Activated CD4-positive, alpha-beta memory T cell treated with anti-CD3 and anti-CD28 coated beads, Interleukin-2, amount 10 ng/mL, durations not matched to agents 7 days and 5 days (primary cell): Measurements from ENCODE around the gene ERF. TPM values are rescaled to one million over a fixed set of nuclear protein-coding genes. Genes with fewer than 3 reads are reported as not detected.

ENCODE experiments used
- CTCF ChIA-PET: fragments of 350-600 bp; sonication (Branson Sonifier 250); formaldehyde crosslinking; loops from one replicate; lab custom pipeline; 2021; ENCODE audit warnings: antibody characterized with exemption, inconsistent platforms; lab: Charles Lee
- POLR2A ChIA-PET: fragments of 350-600 bp; sonication (Branson Sonifier 250); formaldehyde crosslinking; loops from one replicate; lab custom pipeline; 2021; ENCODE audit warnings: antibody characterized with exemption; lab: Charles Lee
- DNase-seq: peaks from one replicate; pipeline ENCODE4 v3.0.0-alpha.2; 2020
- H3K27ac Mint-ChIP-seq: one replicate; pipeline ENCODE4 v1.8.0; 2021; ENCODE audit warnings: mild to moderate bottlenecking, mixed read lengths
- H3K27me3 Mint-ChIP-seq: one replicate; pipeline ENCODE4 v1.8.0; 2021; ENCODE audit warnings: mixed read lengths
- H3K36me3 Mint-ChIP-seq: one replicate; pipeline ENCODE4 v1.8.0; 2021; ENCODE audit warnings: low read depth, mixed read lengths
- H3K4me1 Mint-ChIP-seq: one replicate; pipeline ENCODE4 v1.8.0; 2021; ENCODE audit warnings: mixed read lengths
- H3K4me3 Mint-ChIP-seq: one replicate; pipeline ENCODE4 v1.8.0; 2021; ENCODE audit warnings: mild to moderate bottlenecking, mixed read lengths
- H3K9me3 Mint-ChIP-seq: one replicate; pipeline ENCODE4 v1.8.0; 2021; ENCODE audit warnings: mixed read lengths
- total RNA-seq, 2 experiments: library from RNA; stranded (reverse); gene quantifications; one replicate each; pipeline ENCODE4 v1.2.3, GENCODE V29; 2021

The ERF gene
- total RNA-seq, 2 experiments from 2014 or later, result 46.9 to 52.6 TPM

DNA sequence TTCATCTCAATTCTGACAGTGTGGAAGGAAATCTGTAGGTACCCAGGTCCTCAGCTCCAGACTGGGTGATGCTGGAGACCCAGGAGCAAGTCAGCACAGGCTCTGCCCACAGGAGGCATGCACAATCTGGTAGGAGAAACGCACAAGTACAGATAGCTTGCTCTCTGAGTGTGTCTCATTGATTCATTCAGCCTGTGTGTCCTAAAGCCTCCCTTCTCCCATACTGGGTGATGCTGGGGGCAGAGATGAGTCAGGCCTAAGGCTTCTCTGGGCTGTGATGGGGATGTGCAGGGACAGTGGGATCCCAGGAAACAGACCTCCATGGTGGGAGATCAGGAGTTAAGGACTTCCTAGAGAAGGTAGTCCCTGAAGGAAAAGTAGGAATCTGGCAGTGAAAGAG lies 28.0 kb downstream of the ERF start:
- ChIA-PET POLR2A (interaction anchor here (1.6 to 2.1 kb wide), 2 partner anchors 10 to 15 kb away, joined by 4 to 6 read pairs; partner anchors contain the start of genes DEDD2 and GSK3A), CTCF (no interaction called here)
- no peaks in the 10 kb centered on the region for H3K9me3 Mint-ChIP-seq
- peaks cover 67% of the 10 kb centered on the region for H3K36me3 Mint-ChIP-seq
- H3K4me1 Mint-ChIP-seq, result peaks cover 31% of the 10 kb centered on the region
- no peak overlapping the region for H3K4me3 Mint-ChIP-seq
- no peak for DNase-seq
- no peak overlapping the region for H3K27ac Mint-ChIP-seq
- H3K27me3 Mint-ChIP-seq, result no peaks in the 10 kb centered on the region

DNA sequence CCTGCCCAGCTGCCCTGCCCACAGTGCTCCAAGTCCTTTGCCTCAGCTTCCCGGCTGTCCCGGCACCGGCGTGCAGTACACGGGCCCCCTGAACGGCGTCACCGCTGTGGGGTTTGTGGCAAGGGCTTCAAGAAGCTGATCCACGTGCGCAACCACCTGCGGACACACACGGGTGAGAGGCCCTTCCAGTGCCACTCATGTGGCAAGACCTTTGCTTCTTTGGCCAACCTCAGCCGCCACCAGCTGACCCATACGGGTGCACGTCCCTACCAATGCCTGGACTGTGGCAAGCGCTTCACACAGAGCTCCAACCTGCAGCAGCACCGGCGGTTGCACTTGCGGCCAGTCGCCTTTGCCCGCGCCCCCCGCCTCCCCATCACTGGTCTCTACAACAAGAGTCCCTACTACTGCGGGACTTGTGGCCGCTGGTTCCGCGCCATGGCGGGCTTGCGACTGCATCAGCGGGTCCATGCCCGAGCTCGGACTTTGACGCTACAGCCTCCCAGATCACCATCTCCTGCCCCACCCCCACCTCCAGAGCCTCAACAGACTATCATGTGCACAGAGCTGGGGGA lies 29.1 kb downstream of the ERF start:
- Mint-ChIP-seq H3K36me3 (peaks cover 58% of the 10 kb centered on the region), H3K9me3 (no peaks in the 10 kb centered on the region), H3K27ac (no peak overlapping the region), H3K27me3 (no peaks in the 10 kb centered on the region), H3K4me1 (peaks cover 36% of the 10 kb centered on the region), H3K4me3 (no peak overlapping the region)
- CTCF ChIA-PET, result no interaction called here
- DNase-seq, result no peak
- POLR2A ChIA-PET, result interaction anchor here (0.7 kb wide), 1 partner anchor 519 kb away, joined by 3 read pairs; no protein-coding TSS in a partner anchor

DNA sequence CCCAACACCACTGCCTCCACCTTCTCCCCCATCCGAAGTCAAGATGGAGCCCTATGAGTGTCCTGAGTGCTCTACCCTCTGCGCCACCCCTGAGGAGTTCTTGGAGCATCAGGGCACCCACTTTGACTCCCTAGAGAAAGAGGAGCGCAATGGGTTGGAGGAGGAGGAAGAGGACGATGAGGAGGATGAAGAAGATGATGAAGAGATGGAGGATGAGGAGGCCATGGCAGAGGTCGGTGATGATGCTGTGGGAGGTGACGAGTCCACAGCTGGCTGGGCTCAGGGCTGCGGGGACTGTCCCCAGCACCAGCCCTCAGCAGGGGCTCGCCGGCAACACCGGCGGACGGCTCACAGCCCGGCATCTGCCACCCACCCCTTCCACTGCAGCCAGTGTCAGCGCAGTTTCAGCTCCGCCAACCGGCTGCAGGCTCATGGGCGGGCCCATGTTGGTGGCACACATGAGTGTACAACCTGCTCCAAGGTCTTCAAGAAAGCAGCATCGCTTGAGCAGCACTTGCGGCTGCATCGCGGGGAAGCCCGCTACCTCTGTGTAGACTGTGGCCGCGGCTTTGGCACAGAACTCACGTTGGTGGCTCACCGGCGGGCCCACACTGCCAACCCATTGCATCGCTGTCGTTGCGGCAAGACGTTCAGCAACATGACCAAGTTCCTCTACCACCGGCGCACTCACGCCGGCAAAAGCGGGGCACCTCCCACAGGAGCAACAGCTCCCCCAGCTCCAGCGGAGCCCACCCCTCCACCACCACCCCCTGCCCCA lies 29.8 kb downstream of the ERF start:
- no peak for DNase-seq

DNA sequence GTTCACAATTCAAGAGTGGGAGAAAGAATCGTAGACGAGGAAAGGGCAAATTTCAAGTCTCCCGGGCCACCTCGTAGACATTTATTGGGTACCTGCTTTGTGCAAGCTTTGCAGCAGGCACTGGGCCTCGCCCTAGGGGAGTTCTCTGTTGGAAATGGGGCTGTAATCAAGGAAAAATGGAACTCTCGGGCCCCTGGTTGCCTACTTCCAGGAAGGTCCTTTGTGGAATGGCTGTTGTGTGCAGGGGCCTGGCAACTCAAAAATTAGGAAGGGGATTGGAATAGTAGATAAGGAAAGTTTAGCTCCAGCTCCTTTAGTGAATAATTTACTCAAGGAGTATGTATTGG lies 34.2 kb downstream of the ERF start:
- no peaks in the 10 kb centered on the region for H3K9me3 Mint-ChIP-seq
- CTCF ChIA-PET, result interaction anchor here (1.0 to 3.4 kb wide), 7 partner anchors 19 to 88 kb away, joined by 3 to 19 read pairs (median 12); partner anchors contain the start of genes GSK3A and POU2F2
- H3K27ac Mint-ChIP-seq, result peak overlapping the region; percentile 88
- no peak for DNase-seq
- peaks cover 56% of the 10 kb centered on the region for H3K4me1 Mint-ChIP-seq
- H3K4me3 Mint-ChIP-seq, result peak overlapping the region; percentile 93
- POLR2A ChIA-PET, result interaction anchor here (0.8 to 3.6 kb wide), 14 partner anchors 8 to 76 kb away, joined by 3 to 27 read pairs (median 4); partner anchors contain the start of gene GSK3A
- H3K36me3 Mint-ChIP-seq, result peaks cover 35% of the 10 kb centered on the region
- no peaks in the 10 kb centered on the region for H3K27me3 Mint-ChIP-seq

More for the DNA sequence above, 29.8 kb downstream of the ERF start:
- H3K27me3 Mint-ChIP-seq, result no peaks in the 10 kb centered on the region
- POLR2A ChIA-PET, result no interaction called here
- peak overlapping the region; percentile 49 for H3K27ac Mint-ChIP-seq
- no peak overlapping the region for H3K4me3 Mint-ChIP-seq
- H3K4me1 Mint-ChIP-seq, result peaks cover 39% of the 10 kb centered on the region
- H3K9me3 Mint-ChIP-seq, result no peaks in the 10 kb centered on the region
- H3K36me3 Mint-ChIP-seq, result peaks cover 57% of the 10 kb centered on the region
- CTCF ChIA-PET, result no interaction called here

DNA sequence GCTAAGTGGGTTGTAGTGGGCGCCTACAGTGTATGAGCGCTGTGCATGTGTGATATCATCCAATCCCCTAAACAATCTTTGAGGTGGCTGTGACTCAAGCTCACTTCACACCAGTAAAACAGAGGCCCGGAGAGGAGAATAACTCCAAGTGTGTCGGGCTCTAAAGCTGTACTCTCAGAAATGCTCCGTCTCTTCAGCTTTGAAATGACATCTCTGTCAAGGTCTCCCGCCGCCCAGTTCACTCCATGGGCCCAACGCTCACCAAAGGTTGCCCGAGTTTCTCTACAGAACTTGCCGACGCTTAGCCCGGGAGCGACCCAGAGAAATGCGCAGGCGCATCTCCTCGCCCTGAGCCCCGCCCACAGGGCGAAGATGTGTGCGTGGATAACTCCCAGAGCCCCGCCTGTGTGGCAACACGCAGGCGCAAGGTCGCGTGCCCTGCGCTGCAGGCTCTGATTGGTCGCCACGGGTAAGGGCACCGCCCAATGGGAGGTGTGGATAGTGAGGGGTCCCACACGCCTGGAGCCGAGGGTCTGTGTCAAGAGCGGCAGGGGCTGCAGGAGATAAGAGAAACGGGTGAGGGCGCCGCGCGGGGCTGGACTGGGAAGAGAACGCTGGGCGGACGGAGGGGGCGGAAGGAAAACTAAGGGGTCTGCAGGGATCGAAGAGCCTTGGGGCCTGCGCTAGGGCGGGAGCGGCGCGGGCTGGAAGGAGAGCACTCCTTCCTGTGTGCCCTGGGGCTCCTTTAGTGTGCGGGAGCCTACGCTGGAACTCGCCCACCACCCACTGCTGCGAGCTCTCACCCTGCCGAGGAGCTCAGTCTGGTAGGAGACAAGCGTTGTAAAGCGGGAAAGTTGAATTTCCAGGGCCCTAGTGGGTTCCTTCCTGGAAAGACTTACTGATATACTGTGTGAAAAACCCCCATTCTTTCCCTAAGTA lies 34.8 kb downstream of the ERF start, which contains the start of gene ZNF526:
Gene ZNF526, plus strand, starts transcription at position 501 of the 939 bp plus-strand sequence. CDS start 4,092 bp downstream, outside the sequence.
- Mint-ChIP-seq H3K4me1 (peaks cover 63% of the 10 kb centered on the region), H3K27ac (peak within 1 kb of the TSS; percentile 88), H3K9me3 (no peaks in the 10 kb centered on the region), H3K36me3 (peaks cover 39% of the 10 kb centered on the region), H3K27me3 (no peaks in the 10 kb centered on the region), H3K4me3 (peak within 1 kb of the TSS; percentile 93)
- peak; percentile 98 for DNase-seq
- CTCF ChIA-PET, result interaction anchor here (0.6 to 3.4 kb wide), 9 partner anchors 20 to 1799 kb away, joined by 3 to 19 read pairs (median 4); partner anchors contain the start of genes GSK3A and POU2F2
- POLR2A ChIA-PET, result interaction anchor here (0.8 to 3.6 kb wide), 20 partner anchors 9 to 97 kb away, joined by 3 to 27 read pairs (median 4); partner anchors contain the start of gene GSK3A

DNA sequence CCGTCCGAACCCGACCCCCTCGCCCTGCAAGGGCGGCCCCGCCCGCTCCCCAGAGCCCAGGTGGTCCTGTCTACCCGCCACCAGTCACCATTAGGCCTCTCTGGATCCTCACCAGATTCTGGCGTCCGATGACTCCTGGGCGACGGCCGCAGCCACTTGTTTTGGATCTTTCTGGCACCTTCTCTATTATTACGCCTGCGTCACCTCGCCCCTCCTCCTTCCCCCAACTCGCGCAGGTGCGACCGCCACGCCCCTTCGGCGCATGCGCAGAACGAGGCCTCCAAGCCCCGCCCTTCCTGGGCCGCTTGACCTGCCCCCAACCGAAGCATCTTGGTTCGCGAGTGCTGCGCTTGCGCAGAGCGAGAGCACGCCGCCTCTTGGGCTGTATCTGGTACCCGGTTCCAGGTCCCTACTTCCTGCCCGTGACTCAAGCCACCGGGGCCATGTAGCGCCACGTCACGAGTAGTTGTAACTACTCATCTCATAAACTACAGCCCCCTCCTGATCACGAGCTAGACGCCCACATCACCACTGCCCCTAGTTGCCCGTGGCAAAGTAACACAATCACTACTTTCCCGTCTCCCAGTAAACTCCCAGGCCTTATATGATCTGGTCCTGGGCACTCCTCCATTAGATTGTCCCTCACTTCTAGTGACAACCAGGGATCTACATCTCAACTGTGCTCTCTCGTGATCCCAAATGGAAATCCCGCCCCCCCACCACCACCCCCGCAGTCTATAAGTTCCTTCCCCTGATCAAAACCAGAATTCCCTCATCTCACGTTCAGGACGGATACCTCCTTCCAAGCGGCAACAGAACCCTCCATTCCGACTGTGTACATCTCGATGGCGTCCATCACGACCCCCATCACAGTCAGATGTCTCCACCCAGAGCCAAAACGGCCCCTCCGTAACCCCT lies 37.1 kb downstream of the ERF start, which contains the start of gene DEDD2:
Gene DEDD2, minus strand, starts transcription at position 158 of the 918 bp plus-strand sequence. CDS start 670 bp downstream, outside the sequence.
- Mint-ChIP-seq H3K27ac (peak within 1 kb of the TSS; percentile 88), H3K27me3 (no peaks in the 10 kb centered on the region), H3K9me3 (no peaks in the 10 kb centered on the region), H3K4me1 (peaks cover 80% of the 10 kb centered on the region), H3K36me3 (peaks cover 47% of the 10 kb centered on the region), H3K4me3 (peak within 1 kb of the TSS; percentile 93)
- CTCF ChIA-PET, result interaction anchor here (1.1 to 3.2 kb wide), 6 partner anchors 18 to 85 kb away, joined by 3 to 16 read pairs (median 4); partner anchors contain the start of gene GSK3A
- DNase-seq, result peak; percentile 100
- POLR2A ChIA-PET, result interaction anchor here (1.2 to 4.7 kb wide), 10 partner anchors 10 to 58 kb away, joined by 3 to 68 read pairs (median 5); partner anchors contain the start of gene GSK3A

DNA sequence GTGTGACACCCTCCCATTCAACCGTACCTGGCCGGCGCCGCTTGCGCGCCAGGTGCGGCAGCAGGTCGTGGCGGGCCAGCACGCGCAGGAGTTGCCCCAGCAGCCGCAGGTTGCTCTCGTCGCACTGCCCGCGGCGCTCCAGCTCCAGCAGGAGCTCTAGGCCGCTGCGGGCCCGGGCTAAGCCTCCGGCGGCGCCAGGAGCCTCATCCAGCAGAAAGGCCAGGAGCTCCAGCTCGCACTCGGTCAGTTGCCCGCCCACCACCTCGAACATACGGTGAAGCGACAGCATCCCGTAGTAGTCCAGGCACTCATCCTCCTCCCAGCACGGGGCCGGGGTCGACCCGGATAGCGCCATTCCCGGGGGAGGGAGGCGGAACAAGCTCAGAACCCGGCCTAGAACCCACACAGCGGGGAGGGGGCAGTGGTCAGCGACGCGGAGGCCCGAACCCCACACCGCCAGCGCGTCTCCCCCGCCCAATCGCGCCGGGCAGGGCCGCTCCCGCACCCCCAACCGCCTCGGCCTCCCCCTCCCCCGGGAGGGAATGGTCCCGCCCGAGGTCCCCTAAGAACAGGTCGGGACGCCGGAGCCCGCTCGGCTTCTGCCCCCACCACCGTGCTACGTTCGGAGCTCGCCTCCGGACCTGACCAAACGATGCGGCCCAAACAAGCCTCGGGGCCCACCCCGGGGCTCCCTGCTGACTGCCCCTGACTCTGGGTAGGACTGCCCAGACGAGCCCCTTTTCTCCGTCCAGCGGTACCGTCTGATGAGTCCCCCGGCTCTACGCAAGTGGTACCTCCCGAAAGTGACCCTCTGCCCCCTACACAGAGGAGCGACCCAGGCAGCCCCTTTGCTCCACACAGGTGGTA lies 38.0 kb downstream of the ERF start:
- ChIA-PET POLR2A (interaction anchor here (0.7 to 4.7 kb wide), 18 partner anchors 10 to 864 kb away, joined by 3 to 68 read pairs (median 4); partner anchors contain the start of genes POU2F2, TGFB1 and ZNF574), CTCF (interaction anchor here (0.8 to 3.2 kb wide), 7 partner anchors 13 to 84 kb away, joined by 3 to 16 read pairs (median 3); partner anchors contain the start of gene GSK3A)
- Mint-ChIP-seq H3K27me3 (no peaks in the 10 kb centered on the region), H3K27ac (peak overlapping the region; percentile 88), H3K9me3 (no peaks in the 10 kb centered on the region), H3K4me1 (peaks cover 79% of the 10 kb centered on the region), H3K4me3 (peak overlapping the region; percentile 81), H3K36me3 (peaks cover 49% of the 10 kb centered on the region)
- peak; percentile 42 for DNase-seq

DNA sequence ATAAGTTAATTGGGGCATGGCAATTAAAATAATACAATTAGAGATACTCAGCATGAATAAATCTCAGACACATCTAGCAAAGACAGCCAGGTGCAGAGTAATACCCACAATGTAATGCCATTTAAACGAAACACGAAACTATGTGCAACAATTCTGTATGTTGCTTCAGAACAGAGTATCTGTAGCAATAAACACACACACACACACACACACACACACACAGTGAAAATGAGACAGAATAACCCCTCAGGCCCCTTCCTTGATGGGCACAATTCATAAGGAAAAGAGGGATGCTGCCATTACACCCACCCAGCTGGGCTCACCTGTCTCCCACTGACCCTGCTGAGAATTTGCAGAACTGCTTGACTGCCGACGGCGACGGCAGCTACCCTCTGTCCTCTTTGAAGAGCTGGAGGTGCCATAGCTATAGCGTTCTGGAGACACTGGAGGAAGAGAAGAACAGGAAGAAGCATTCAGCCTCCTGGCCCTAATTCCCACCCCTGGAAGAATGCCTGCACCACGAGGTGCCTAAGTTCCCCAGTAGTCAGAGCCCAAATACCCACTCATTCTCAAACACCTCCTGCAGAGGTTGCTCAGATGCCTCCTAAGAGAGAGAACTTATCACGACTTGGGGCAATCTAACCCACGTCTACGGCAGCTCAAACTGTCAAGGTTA lies 40.0 kb downstream of the ERF start:
- Mint-ChIP-seq H3K4me3 (peak overlapping the region; percentile 81), H3K27me3 (no peaks in the 10 kb centered on the region), H3K27ac (peak overlapping the region; percentile 44), H3K4me1 (peaks cover 75% of the 10 kb centered on the region), H3K36me3 (peaks cover 51% of the 10 kb centered on the region), H3K9me3 (no peaks in the 10 kb centered on the region)
- ChIA-PET CTCF (interaction anchor here (0.6 to 3.2 kb wide), 4 partner anchors 15 to 1070 kb away, joined by 3 to 16 read pairs (median 5); no protein-coding TSS in a partner anchor), POLR2A (interaction anchor here (0.9 to 4.7 kb wide), 8 partner anchors 8 to 83 kb away, joined by 3 to 68 read pairs (median 5); partner anchors contain the start of genes GSK3A and POU2F2)
- no peak for DNase-seq

DNA sequence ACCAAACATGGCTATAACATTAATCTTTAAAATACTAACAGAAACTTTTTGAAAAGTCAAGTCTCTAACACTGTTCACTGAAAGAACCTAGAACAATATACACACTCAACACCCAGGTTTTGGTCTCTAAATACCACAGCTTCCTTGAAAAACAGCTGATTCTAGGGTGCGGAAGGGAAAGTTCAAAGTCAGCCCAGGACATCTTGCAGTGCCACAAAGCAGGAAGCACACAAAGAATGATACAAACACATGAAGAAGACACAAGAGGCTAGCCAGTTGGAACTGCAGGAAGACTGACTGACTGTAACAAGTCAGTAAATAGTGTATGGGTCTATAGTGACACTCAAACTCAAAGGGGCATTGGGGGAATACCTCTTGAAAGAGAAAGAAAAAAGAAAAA lies 42.0 kb downstream of the ERF start:
- ChIA-PET CTCF (interaction anchor here (0.6 to 1.0 kb wide), 2 partner anchors 14 to 26 kb away, joined by 4 to 5 read pairs; no protein-coding TSS in a partner anchor), POLR2A (interaction anchor here (0.9 to 1.0 kb wide), 2 partner anchors 11 to 28 kb away, joined by 4 read pairs; no protein-coding TSS in a partner anchor)
- Mint-ChIP-seq H3K9me3 (no peaks in the 10 kb centered on the region), H3K36me3 (peaks cover 70% of the 10 kb centered on the region), H3K27me3 (no peaks in the 10 kb centered on the region), H3K27ac (peak overlapping the region; percentile 74), H3K4me3 (peak overlapping the region; percentile 1), H3K4me1 (peaks cover 72% of the 10 kb centered on the region)
- DNase-seq, result no peak

DNA sequence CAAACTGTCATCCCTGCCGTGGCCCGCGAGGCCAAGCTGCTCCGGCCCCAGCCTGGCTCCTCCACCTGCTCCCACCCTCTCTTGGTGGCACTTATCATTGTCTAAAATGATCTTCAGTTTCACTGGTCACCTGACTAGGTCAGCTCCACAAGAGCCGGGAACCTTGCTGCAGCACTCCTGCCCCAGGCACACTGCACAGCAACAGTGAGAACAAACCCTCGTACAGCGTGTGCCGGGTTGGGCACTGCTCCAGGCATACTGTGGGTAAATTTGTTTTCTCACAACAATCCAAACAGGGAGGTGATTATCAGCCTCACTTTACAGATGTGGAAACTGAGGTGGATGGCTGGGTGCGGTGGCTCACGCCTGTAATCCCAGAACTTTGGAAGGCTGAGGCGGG lies 46.3 kb downstream of the ERF start:
- H3K27me3 Mint-ChIP-seq, result no peaks in the 10 kb centered on the region
- H3K4me1 Mint-ChIP-seq, result peaks cover 71% of the 10 kb centered on the region
- H3K36me3 Mint-ChIP-seq, result peaks cover 76% of the 10 kb centered on the region
- ChIA-PET CTCF (no interaction called here), POLR2A (no interaction called here)
- H3K9me3 Mint-ChIP-seq, result no peaks in the 10 kb centered on the region
- no peak for DNase-seq
- peak overlapping the region; percentile 31 for H3K27ac Mint-ChIP-seq
- no peak overlapping the region for H3K4me3 Mint-ChIP-seq
